GM23338 (cell line): ENCODE measurements around the gene TTYH3. TPM values are rescaled to one million over a fixed set of nuclear protein-coding genes. Genes with fewer than 3 reads are reported as not detected.

ENCODE experiments used
- EZH2phosphoT487 ChIP-seq: fragments of 200-600 bp; sonication (generic); IDR thresholded peaks from one replicate; pipeline ENCODE4 v1.8.1; 2018; ENCODE audit warnings: antibody characterized with exemption; ENCODE audit not compliant: unreplicated experiment
- JUNB ChIP-seq: IDR thresholded peaks from one replicate; pipeline ENCODE4 v1.6.1; 2016; ENCODE audit warnings: antibody characterized with exemption; ENCODE audit not compliant: unreplicated experiment
- NANOG ChIP-seq: IDR thresholded peaks from 2 replicates; pipeline ENCODE4 v1.6.1; 2016; ENCODE audit warnings: antibody characterized with exemption, borderline replicate concordance
- STAT1 ChIP-seq: IDR thresholded peaks from one replicate; pipeline ENCODE4 v1.6.1; 2016; ENCODE audit warnings: antibody characterized with exemption; ENCODE audit not compliant: unreplicated experiment
- ZNF114 ChIP-seq: fragments of 250-450 bp; sonication (Bioruptor Pico); IDR thresholded peaks from 2 replicates; pipeline ENCODE4 v1.5.0; 2020; ENCODE audit warnings: mild to moderate bottlenecking, moderate library complexity
- ZNF462 ChIP-seq: fragments of 250-450 bp; sonication (Bioruptor Pico); IDR thresholded peaks from 2 replicates; pipeline ENCODE4 v1.5.0; 2020; ENCODE audit warnings: mild to moderate bottlenecking, moderate library complexity
- polyA plus RNA-seq: library from polyadenylated mRNA; unstranded; fragments of >200 nt; fragmentation: Nextera tagmentation; extraction: Ambion mirVana; gene quantifications from 2 replicates; pipeline ENCODE4 v1.2.1, GENCODE V29; 2016
- total RNA-seq: library from RNA; depleted of rRNA; stranded (reverse); fragments of >200 nt; shearing (Covaris generic); gene quantifications from 2 replicates; pipeline ENCODE4 v1.2.3, GENCODE V29; 2014
- TF ChIP-seq, protein P1 (sequence below): IDR thresholded peaks from one replicate; pipeline ENCODE4 v1.6.1; 2018; ENCODE audit warnings: antibody characterized with exemption; ENCODE audit not compliant: unreplicated experiment

The TTYH3 gene
- total and polyA plus RNA-seq, 2 experiments from 2014 or later: 59.6 to 126 TPM

DNA sequence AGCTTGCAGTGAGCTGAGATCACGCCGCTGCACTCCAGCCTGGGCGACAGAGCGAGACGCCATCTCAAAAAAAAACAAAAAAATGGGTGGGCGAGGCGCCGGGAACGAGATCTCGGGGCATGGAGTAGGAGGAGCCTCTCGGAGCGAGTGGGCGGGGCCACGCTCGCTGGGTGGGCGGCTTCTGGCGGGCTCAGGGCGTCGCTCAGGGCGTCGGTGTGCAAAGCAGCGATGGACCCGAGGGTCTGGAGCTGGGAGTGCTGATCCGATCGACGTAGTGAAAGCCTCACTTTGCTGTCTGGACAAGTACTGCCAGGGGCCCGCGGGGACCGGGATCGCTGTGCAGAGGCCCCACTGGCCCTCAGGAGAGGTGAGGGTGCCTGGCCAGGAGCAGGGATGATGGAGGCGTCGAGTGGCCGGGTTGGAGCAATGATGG is 33.6 kb downstream of the TTYH3 start (continued):
- TF ChIP-seq, protein P1, sequence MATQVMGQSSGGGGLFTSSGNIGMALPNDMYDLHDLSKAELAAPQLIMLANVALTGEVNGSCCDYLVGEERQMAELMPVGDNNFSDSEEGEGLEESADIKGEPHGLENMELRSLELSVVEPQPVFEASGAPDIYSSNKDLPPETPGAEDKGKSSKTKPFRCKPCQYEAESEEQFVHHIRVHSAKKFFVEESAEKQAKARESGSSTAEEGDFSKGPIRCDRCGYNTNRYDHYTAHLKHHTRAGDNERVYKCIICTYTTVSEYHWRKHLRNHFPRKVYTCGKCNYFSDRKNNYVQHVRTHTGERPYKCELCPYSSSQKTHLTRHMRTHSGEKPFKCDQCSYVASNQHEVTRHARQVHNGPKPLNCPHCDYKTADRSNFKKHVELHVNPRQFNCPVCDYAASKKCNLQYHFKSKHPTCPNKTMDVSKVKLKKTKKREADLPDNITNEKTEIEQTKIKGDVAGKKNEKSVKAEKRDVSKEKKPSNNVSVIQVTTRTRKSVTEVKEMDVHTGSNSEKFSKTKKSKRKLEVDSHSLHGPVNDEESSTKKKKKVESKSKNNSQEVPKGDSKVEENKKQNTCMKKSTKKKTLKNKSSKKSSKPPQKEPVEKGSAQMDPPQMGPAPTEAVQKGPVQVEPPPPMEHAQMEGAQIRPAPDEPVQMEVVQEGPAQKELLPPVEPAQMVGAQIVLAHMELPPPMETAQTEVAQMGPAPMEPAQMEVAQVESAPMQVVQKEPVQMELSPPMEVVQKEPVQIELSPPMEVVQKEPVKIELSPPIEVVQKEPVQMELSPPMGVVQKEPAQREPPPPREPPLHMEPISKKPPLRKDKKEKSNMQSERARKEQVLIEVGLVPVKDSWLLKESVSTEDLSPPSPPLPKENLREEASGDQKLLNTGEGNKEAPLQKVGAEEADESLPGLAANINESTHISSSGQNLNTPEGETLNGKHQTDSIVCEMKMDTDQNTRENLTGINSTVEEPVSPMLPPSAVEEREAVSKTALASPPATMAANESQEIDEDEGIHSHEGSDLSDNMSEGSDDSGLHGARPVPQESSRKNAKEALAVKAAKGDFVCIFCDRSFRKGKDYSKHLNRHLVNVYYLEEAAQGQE: no peak
- TF ChIP-seq STAT1 (no peak), NANOG (no peak), JUNB (no peak), ZNF462 (CRISPR knock-in tag) (no peak), EZH2phosphoT487 (no peak), ZNF114 (CRISPR knock-in tag) (no peak)
